GM23338 (cell line): ENCODE results near the gene EXOSC7. TPM values are rescaled to one million over a fixed set of nuclear protein-coding genes. Genes with fewer than 3 reads are reported as not detected.

ENCODE experiments used
- ATAC-seq: fragments of 200-7000 bp; cut with Tn5 transposase; 3 replicates; pipeline ENCODE4 v1.9.1; 2020
- DNase-seq: peaks from one replicate; pipeline ENCODE4 v3.0.0-alpha.2; 2015; ENCODE audit warnings: low spot score
- H2AFZ ChIP-seq: fragments of 200-600 bp; sonication (generic); 2 replicates; pipeline ENCODE4 v1.8.0; 2016; ENCODE audit warnings: antibody characterized with exemption, mild to moderate bottlenecking, moderate library complexity
- H3F3A ChIP-seq: fragments of 200-600 bp; sonication (generic); replicated peaks from 2 replicates; pipeline ENCODE4 v1.8.0; 2017; ENCODE audit warnings: antibody characterized with exemption, mixed run types, low read depth
- H3K27ac ChIP-seq: fragments of 200-600 bp; sonication (generic); 2 replicates; pipeline ENCODE4 v1.6.1; 2016; ENCODE audit warnings: low read depth
- H3K27me3 ChIP-seq: fragments of 200-600 bp; sonication (generic); 2 replicates; pipeline ENCODE4 v1.8.0; 2016; ENCODE audit warnings: mild to moderate bottlenecking, mixed run types, moderate library complexity; ENCODE audit not compliant: insufficient read depth
- H3K36me3 ChIP-seq: fragments of 200-600 bp; sonication (generic); 2 replicates; pipeline ENCODE4 v1.8.0; 2016; ENCODE audit warnings: mild to moderate bottlenecking; ENCODE audit not compliant: insufficient read depth
- H3K4me1 ChIP-seq: fragments of 200-600 bp; sonication (generic); 2 replicates; pipeline ENCODE4 v1.8.0; 2016; ENCODE audit warnings: mild to moderate bottlenecking, moderate library complexity; ENCODE audit not compliant: insufficient read depth
- H3K4me2 ChIP-seq: fragments of 200-600 bp; sonication (generic); 2 replicates; pipeline ENCODE4 v1.7.1; 2017; ENCODE audit warnings: mixed run types
- H3K4me3 ChIP-seq: fragments of 200-600 bp; sonication (generic); 2 replicates; pipeline ENCODE4 v1.6.1; 2016; ENCODE audit warnings: mixed run types
- H3K79me2 ChIP-seq: fragments of 200-600 bp; sonication (generic); replicated peaks from 2 replicates; pipeline ENCODE4 v1.8.0; 2017; ENCODE audit warnings: mild to moderate bottlenecking; ENCODE audit not compliant: insufficient read depth
- H3K9me2 ChIP-seq: fragments of 200-600 bp; sonication (generic); 2 replicates; pipeline ENCODE4 v1.8.0; 2017; ENCODE audit not compliant: insufficient read depth
- H4K20me1 ChIP-seq: fragments of 200-600 bp; sonication (generic); replicated peaks from 2 replicates; pipeline ENCODE4 v1.8.0; 2017; ENCODE audit warnings: mild to moderate bottlenecking; ENCODE audit not compliant: insufficient read depth
- H3K27ac Mint-ChIP-seq: 2 replicates; pipeline ENCODE4 v1.8.0; 2020; ENCODE audit warnings: inconsistent platforms, mild to moderate bottlenecking, moderate library complexity, mixed read lengths
- H3K27me3 Mint-ChIP-seq: 3 replicates; pipeline ENCODE4 v1.8.0; 2022; ENCODE audit warnings: low read depth, mild to moderate bottlenecking, moderate library complexity, mixed read lengths, inconsistent platforms; ENCODE audit not compliant: insufficient read depth, poor library complexity
- H3K36me3 Mint-ChIP-seq: 3 replicates; pipeline ENCODE4 v1.8.0; 2021; ENCODE audit warnings: low read depth, mild to moderate bottlenecking, inconsistent platforms, moderate library complexity, mixed read lengths
- H3K4me1 Mint-ChIP-seq: 3 replicates; pipeline ENCODE4 v1.8.0; 2020; ENCODE audit warnings: mild to moderate bottlenecking, inconsistent platforms, mixed read lengths
- H3K4me3 Mint-ChIP-seq: 3 replicates; pipeline ENCODE4 v1.8.0; 2021; ENCODE audit warnings: moderate library complexity, mild to moderate bottlenecking, inconsistent platforms, mixed read lengths
- H3K9me3 Mint-ChIP-seq: 3 replicates; pipeline ENCODE4 v1.8.0; 2020; ENCODE audit warnings: moderate library complexity, mild to moderate bottlenecking, inconsistent platforms, mixed read lengths
- CREB1 ChIP-seq: fragments of 250-450 bp; sonication (Bioruptor Pico); IDR thresholded peaks from 2 replicates; pipeline ENCODE4 v1.5.0; 2020; ENCODE audit warnings: low read depth, mild to moderate bottlenecking, moderate library complexity
- EZH2 ChIP-seq: fragments of 200-600 bp; sonication (generic); IDR thresholded peaks from one replicate; pipeline ENCODE4 v1.8.0; 2017; ENCODE audit warnings: antibody characterized with exemption, mild to moderate bottlenecking, low read depth; ENCODE audit not compliant: unreplicated experiment
- EZH2phosphoT487 ChIP-seq: fragments of 200-600 bp; sonication (generic); IDR thresholded peaks from one replicate; pipeline ENCODE4 v1.8.1; 2018; ENCODE audit warnings: antibody characterized with exemption; ENCODE audit not compliant: unreplicated experiment
- STAT1 ChIP-seq: IDR thresholded peaks from one replicate; pipeline ENCODE4 v1.6.1; 2016; ENCODE audit warnings: antibody characterized with exemption; ENCODE audit not compliant: unreplicated experiment
- ZNF331 ChIP-seq: fragments of 250-450 bp; sonication (Bioruptor Pico); IDR thresholded peaks from 2 replicates; pipeline ENCODE4 v1.5.0; 2020; ENCODE audit warnings: low read depth, mild to moderate bottlenecking, moderate library complexity
- ZNF462 ChIP-seq: fragments of 250-450 bp; sonication (Bioruptor Pico); IDR thresholded peaks from 2 replicates; pipeline ENCODE4 v1.5.0; 2020; ENCODE audit warnings: mild to moderate bottlenecking, moderate library complexity
- polyA plus RNA-seq: library from polyadenylated mRNA; unstranded; fragments of >200 nt; fragmentation: Nextera tagmentation; extraction: Ambion mirVana; gene quantifications from 2 replicates; pipeline ENCODE4 v1.2.1, GENCODE V29; 2016
- total RNA-seq: library from RNA; depleted of rRNA; stranded (reverse); fragments of >200 nt; shearing (Covaris generic); gene quantifications from 2 replicates; pipeline ENCODE4 v1.2.3, GENCODE V29; 2014
- TF ChIP-seq, protein P1 (sequence below): IDR thresholded peaks from 2 replicates; pipeline ENCODE4 v1.6.1; 2016; ENCODE audit warnings: antibody characterized with exemption
- TF ChIP-seq, protein P2 (sequence below): IDR thresholded peaks from one replicate; pipeline ENCODE4 v1.6.1; 2018; ENCODE audit warnings: antibody characterized with exemption; ENCODE audit not compliant: unreplicated experiment

Gene EXOSC7
- total and polyA plus RNA-seq, 2 experiments from 2014 or later: 84.8 to 120 TPM

GRCh38 chr3:44954962-44955361 lies 21.1 kb upstream of the EXOSC7 start (continued):
- TF ChIP-seq ZNF462 (CRISPR knock-in tag) (no peak), CREB1 (CRISPR knock-in tag) (no peak)
- TF ChIP-seq, protein P1, sequence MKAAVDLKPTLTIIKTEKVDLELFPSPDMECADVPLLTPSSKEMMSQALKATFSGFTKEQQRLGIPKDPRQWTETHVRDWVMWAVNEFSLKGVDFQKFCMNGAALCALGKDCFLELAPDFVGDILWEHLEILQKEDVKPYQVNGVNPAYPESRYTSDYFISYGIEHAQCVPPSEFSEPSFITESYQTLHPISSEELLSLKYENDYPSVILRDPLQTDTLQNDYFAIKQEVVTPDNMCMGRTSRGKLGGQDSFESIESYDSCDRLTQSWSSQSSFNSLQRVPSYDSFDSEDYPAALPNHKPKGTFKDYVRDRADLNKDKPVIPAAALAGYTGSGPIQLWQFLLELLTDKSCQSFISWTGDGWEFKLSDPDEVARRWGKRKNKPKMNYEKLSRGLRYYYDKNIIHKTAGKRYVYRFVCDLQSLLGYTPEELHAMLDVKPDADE: no peak

- Histone ChIP-seq H3K27me3 (no peaks in the 10 kb centered on the region), H3K36me3 (no peaks in the 10 kb centered on the region), H3K4me1 (peaks cover 7% of the 10 kb centered on the region; the same call in 1 of the 2 replicates), H3K9me2 (no peaks in the 10 kb centered on the region), H3K79me2 (peaks cover 27% of the 10 kb centered on the region), H3K4me3 (no peak overlapping the region), H2AFZ (no peak overlapping the region), H3K4me2 (no peak overlapping the region), H4K20me1 (peaks cover 41% of the 10 kb centered on the region), H3F3A (no peaks in the 10 kb centered on the region; the same call in 1 of the 2 replicates), H3K27ac (no peak overlapping the region)
- Mint-ChIP-seq H3K4me1 (peaks cover 14% of the 10 kb centered on the region), H3K27ac (no peak overlapping the region), H3K36me3 (no peaks in the 10 kb centered on the region; the same call in 2 of the 3 replicates), H3K4me3 (no peak overlapping the region), H3K9me3 (no peaks in the 10 kb centered on the region), H3K27me3 (peaks cover 2% of the 10 kb centered on the region)
- ATAC-seq (no peak), DNase-seq (no peak)
- no peak for TF ChIP-seq EZH2
- TF ChIP-seq CREB1 (CRISPR knock-in tag): no peak
- TF ChIP-seq, protein P1: no peak
- TF ChIP-seq ZNF331: no peak
- TF ChIP-seq, protein P2, sequence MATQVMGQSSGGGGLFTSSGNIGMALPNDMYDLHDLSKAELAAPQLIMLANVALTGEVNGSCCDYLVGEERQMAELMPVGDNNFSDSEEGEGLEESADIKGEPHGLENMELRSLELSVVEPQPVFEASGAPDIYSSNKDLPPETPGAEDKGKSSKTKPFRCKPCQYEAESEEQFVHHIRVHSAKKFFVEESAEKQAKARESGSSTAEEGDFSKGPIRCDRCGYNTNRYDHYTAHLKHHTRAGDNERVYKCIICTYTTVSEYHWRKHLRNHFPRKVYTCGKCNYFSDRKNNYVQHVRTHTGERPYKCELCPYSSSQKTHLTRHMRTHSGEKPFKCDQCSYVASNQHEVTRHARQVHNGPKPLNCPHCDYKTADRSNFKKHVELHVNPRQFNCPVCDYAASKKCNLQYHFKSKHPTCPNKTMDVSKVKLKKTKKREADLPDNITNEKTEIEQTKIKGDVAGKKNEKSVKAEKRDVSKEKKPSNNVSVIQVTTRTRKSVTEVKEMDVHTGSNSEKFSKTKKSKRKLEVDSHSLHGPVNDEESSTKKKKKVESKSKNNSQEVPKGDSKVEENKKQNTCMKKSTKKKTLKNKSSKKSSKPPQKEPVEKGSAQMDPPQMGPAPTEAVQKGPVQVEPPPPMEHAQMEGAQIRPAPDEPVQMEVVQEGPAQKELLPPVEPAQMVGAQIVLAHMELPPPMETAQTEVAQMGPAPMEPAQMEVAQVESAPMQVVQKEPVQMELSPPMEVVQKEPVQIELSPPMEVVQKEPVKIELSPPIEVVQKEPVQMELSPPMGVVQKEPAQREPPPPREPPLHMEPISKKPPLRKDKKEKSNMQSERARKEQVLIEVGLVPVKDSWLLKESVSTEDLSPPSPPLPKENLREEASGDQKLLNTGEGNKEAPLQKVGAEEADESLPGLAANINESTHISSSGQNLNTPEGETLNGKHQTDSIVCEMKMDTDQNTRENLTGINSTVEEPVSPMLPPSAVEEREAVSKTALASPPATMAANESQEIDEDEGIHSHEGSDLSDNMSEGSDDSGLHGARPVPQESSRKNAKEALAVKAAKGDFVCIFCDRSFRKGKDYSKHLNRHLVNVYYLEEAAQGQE: no peak
- no peak for TF ChIP-seq EZH2phosphoT487
- no peak for TF ChIP-seq STAT1
These were observed 20.1 kb upstream of the EXOSC7 start for GRCh38 chr3:44955917-44956316.
